ENCODE data around the gene IL4. TPM values are rescaled to one million over a fixed set of nuclear protein-coding genes. Genes with fewer than 3 reads are reported as not detected.
"Not testable (repeated sequence)": the region's sequence is repeated elsewhere in the genome, so short reads cannot be mapped to it uniquely, and the experiment has no call there.

IL4 gene
- total and polyA plus RNA-seq, 10 donors = not detected

- intact Hi-C loops (cut with DNase I; ENCODE audit: low total_unique reads) = no loop called here
- TF ChIP-seq POLR2A (IDR thresholded peaks at IDR 0.05) (no peak), CTCF (IDR thresholded peaks at IDR 0.05 in 8 of 11, conservative IDR thresholded peaks at IDR 0.05 in 3 of 11) (no peak), POLR2AphosphoS5 (IDR thresholded peaks at IDR 0.05) (no peak)
- Histone ChIP-seq H3K27ac (no peak overlapping the region), H3K4me3 (no peak overlapping the region), H3K36me3 (peaks cover 0 to 11% (median 0%) of the 10 kb centered on the region in 6 donors), H3K4me1 (peaks cover 0 to 16% (median 4%) of the 10 kb centered on the region in 6 donors), H3K9me3 (no peaks in the 10 kb centered on the region), H3K27me3 (replicated peaks in 1 of 7) (no peaks in the 10 kb centered on the region)
- no peak for DNase-seq
- 81 to 96% (median 94%) methylated on average over 3 of the region's 3 CpGs for WGBS, 5 donors
Measured at GRCh38 chr5:132690156-132690555, 16.4 kb downstream of the IL4 start.

- Histone ChIP-seq H3K4me1 (peaks cover 0 to 16% (median 4%) of the 10 kb centered on the region in 6 donors), H3K36me3 (peaks cover 0 to 18% (median 0%) of the 10 kb centered on the region in 6 donors)
- H3K9me3 ChIP-seq; intact Hi-C loops (cut with DNase I; ENCODE audit: low total_unique reads); DNase-seq; H3K4me3 ChIP-seq; H3K27me3 ChIP-seq (replicated peaks in 1 of 7); H3K27ac ChIP-seq: not testable (repeated sequence)
- WGBS, 5 donors = 66 to 83% (median 69%) methylated on average over 5 of the region's 5 CpGs
Measured at GRCh38 chr5:132691755-132692631, 18.2 kb downstream of the IL4 start.

- intact Hi-C loops (cut with DNase I; ENCODE audit: low total_unique reads) = no loop called here
Measured at GRCh38 chr5:132692632-132692967, 18.8 kb downstream of the IL4 start.

GRCh38 chr5:132695956-132696355 is 22.2 kb downstream of the IL4 start:
- TF ChIP-seq POLR2AphosphoS5 (IDR thresholded peaks at IDR 0.05) = no peak
- no peak for TF ChIP-seq POLR2A (IDR thresholded peaks at IDR 0.05)
- TF ChIP-seq CTCF (IDR thresholded peaks at IDR 0.05 in 8 of 11, conservative IDR thresholded peaks at IDR 0.05 in 3 of 11) = no peak
- Histone ChIP-seq H3K4me3 (no peak overlapping the region), H3K27me3 (replicated peaks in 1 of 7) (no peaks in the 10 kb centered on the region), H3K36me3 (peaks cover 0 to 56% (median 13%) of the 10 kb centered on the region in 6 donors), H3K4me1 (no peaks in the 10 kb centered on the region), H3K9me3 (no peaks in the 10 kb centered on the region), H3K27ac (no peak overlapping the region)
- 94 to 97% (median 97%) methylated on average over 4 of the region's 4 CpGs for WGBS, 5 donors
- intact Hi-C loops (cut with DNase I; ENCODE audit: low total_unique reads) = no loop called here
- DNase-seq = no peak

More at GRCh38 chr5:132692632-132692967, 18.8 kb downstream of the IL4 start:
- TF ChIP-seq POLR2A (IDR thresholded peaks at IDR 0.05) = no peak
- no peak for TF ChIP-seq POLR2AphosphoS5 (IDR thresholded peaks at IDR 0.05)
- TF ChIP-seq CTCF (IDR thresholded peaks at IDR 0.05 in 8 of 11, conservative IDR thresholded peaks at IDR 0.05 in 3 of 11) = no peak
- no peaks in the 10 kb centered on the region for H3K27me3 ChIP-seq (replicated peaks in 1 of 7)
- DNase-seq = no peak
- H3K4me1 ChIP-seq = peaks cover 0 to 16% (median 4%) of the 10 kb centered on the region in 6 donors
- H3K4me3 ChIP-seq = no peak overlapping the region
- H3K36me3 ChIP-seq = peaks cover 0 to 24% (median 1%) of the 10 kb centered on the region in 6 donors
- H3K27ac ChIP-seq = no peak overlapping the region
- no peaks in the 10 kb centered on the region for H3K9me3 ChIP-seq

All from spleen (tissue), 11 donors.